HepG2 (cell line): ENCODE data around the gene RPA1. TPM values are rescaled to one million over a fixed set of nuclear protein-coding genes. Genes with fewer than 3 reads are reported as not detected.

Experiments used
- KAT2B ChIP-seq: fragments of 150-350 bp; IDR thresholded peaks from 2 replicates; pipeline ENCODE4 v1.6.1; 2014; ENCODE audit warnings: low read depth, low read length, borderline replicate concordance
- POLR2G ChIP-seq: fragments of 200-400 bp; formaldehyde crosslinking; IDR thresholded peaks from 2 replicates; pipeline ENCODE4 v1.6.1; 2018; ENCODE audit warnings: mild to moderate bottlenecking, low read depth, low read length, moderate library complexity
- TMF1 ChIP-seq: sonication (generic); formaldehyde crosslinking; IDR thresholded peaks from 2 replicates; pipeline ENCODE4 v1.8.1; 2022; ENCODE audit warnings: low read depth, missing genetic modification reagents
- ZBTB2 ChIP-seq: sonication (generic); formaldehyde crosslinking; IDR thresholded peaks from 2 replicates; pipeline ENCODE4 v1.8.0; 2022; ENCODE audit warnings: low read depth, missing genetic modification reagents
- ZNF670 ChIP-seq: sonication (generic); formaldehyde crosslinking; IDR thresholded peaks from 2 replicates; pipeline ENCODE4 v1.8.0; 2022; ENCODE audit warnings: mild to moderate bottlenecking, missing genetic modification reagents, borderline replicate concordance
- ZNF713 ChIP-seq: sonication (generic); formaldehyde crosslinking; IDR thresholded peaks from 2 replicates; pipeline ENCODE4 v1.4.0; 2020; ENCODE audit warnings: mild to moderate bottlenecking, missing genetic modification reagents
- polyA plus RNA-seq, 8 experiments: library from polyadenylated mRNA; depleted of rRNA in 3 of 8; stranded (reverse) in 7 of 8; unstranded in 1 of 8; fragments of >200 nt; fragmentation: Illumina TruSeq in 4 of 8; extraction: Trizol in 4 of 8; gene quantifications; 2 replicates each; pipeline versions ENCODE4 v1.2.1 to v1.2.3, GENCODE V29; 2011 to 2016; ENCODE audit warnings: low read depth in 4 of 8, missing spikeins in 1 of 8, mixed read lengths in 1 of 8; ENCODE audit not compliant: insufficient read depth in 1 of 8
- total RNA-seq, 5 experiments: library from RNA; depleted of rRNA; stranded (reverse); fragments of >200 nt; fragmentation: Illumina TruSeq; extraction: Trizol; gene quantifications; 2 replicates each; pipeline ENCODE4 v1.2.3, GENCODE V29; 2016; ENCODE audit warnings: low read depth in 1 of 5
- TF ChIP-seq, protein P1 (sequence below): sonication (generic); formaldehyde crosslinking; IDR thresholded peaks from 2 replicates; pipeline ENCODE4 v1.5.0; 2020; ENCODE audit warnings: missing genetic modification reagents
- TF ChIP-seq, protein P2 (sequence below), 2 experiments: sonication (generic) in 1 of 2; formaldehyde crosslinking in 1 of 2; IDR thresholded peaks; 2 replicates each; pipeline versions ENCODE4 v1.4.0 to v1.6.1; 2018 to 2020; ENCODE audit warnings: missing genetic modification reagents in 2 of 2, borderline replicate concordance in 1 of 2, low read depth in 1 of 2, mild to moderate bottlenecking in 1 of 2, missing biosample characterization in 1 of 2
- TF ChIP-seq, protein P3 (sequence below): sonication (generic); formaldehyde crosslinking; conservative IDR thresholded peaks from 2 replicates; pipeline ENCODE4 v1.4.0; 2020; ENCODE audit warnings: mild to moderate bottlenecking, missing genetic modification reagents, moderate library complexity
- TF ChIP-seq, protein P4 (sequence below): sonication (generic); formaldehyde crosslinking; IDR thresholded peaks from 2 replicates; pipeline ENCODE4 v1.8.1; 2023; ENCODE audit warnings: mild to moderate bottlenecking, missing genetic modification reagents
- TF ChIP-seq, protein P5 (sequence below), 2 experiments: sonication (generic) in 1 of 2; formaldehyde crosslinking in 1 of 2; IDR thresholded peaks; 2 replicates each; pipeline versions ENCODE4 v1.4.0 to v1.6.1; 2016 to 2020; ENCODE audit warnings: borderline replicate concordance in 1 of 2, low read depth in 1 of 2, mild to moderate bottlenecking in 1 of 2, missing genetic modification reagents in 1 of 2

RPA1 gene
- total and polyA plus RNA-seq, 2 of the 13 experiments (the other 11 are each of a cell fraction or from before 2014, with no cell fraction given): 13.9 to 37.6 TPM

DNA sequence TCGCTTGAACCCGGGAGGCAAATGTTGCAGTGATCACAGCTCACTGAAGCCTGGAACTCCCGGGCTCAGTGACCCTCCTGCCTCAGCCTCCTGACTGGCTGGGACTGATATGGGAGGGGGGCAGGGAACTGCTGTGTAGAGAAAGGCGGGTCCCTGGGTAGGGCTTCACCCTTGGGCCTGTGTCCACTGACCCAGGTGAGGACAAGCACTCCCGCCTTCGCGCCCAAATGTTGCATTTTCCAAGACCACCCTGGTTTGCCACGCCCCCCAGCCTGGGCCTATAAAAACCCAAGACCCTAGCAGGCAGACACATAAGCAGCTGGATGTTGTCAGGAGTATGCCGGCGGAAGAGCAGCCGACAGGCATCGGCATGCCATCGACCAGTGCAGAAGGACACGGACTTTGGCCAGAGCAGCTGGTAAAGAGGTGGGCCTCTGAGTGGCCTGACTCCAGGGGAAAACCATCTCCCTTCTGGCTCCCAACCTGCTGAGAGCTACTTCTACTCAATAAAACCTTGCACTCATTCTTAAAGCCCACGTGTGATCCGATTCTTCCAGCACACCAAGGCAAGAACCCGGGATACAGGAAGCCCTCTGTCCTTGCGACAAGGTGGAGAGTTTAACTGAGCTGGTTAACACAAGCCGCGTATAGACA, 19.2 kb upstream of the RPA1 start (continued):
- TF ChIP-seq ZNF713 (CRISPR knock-in tag) (0 out of 2 replicates have a peak, but pooled peaks have one; percentile 39), KAT2B (peak; percentile 16; the same call in 1 of the 2 replicates), ZNF670 (CRISPR knock-in tag) (peak; percentile 85), ZBTB2 (no peak), POLR2G (peak; percentile 66), TMF1 (CRISPR knock-in tag) (no peak)
- TF ChIP-seq, protein P1, sequence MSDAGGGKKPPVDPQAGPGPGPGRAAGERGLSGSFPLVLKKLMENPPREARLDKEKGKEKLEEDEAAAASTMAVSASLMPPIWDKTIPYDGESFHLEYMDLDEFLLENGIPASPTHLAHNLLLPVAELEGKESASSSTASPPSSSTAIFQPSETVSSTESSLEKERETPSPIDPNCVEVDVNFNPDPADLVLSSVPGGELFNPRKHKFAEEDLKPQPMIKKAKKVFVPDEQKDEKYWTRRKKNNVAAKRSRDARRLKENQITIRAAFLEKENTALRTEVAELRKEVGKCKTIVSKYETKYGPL (CRISPR knock-in tag): no peak
- TF ChIP-seq, protein P2, sequence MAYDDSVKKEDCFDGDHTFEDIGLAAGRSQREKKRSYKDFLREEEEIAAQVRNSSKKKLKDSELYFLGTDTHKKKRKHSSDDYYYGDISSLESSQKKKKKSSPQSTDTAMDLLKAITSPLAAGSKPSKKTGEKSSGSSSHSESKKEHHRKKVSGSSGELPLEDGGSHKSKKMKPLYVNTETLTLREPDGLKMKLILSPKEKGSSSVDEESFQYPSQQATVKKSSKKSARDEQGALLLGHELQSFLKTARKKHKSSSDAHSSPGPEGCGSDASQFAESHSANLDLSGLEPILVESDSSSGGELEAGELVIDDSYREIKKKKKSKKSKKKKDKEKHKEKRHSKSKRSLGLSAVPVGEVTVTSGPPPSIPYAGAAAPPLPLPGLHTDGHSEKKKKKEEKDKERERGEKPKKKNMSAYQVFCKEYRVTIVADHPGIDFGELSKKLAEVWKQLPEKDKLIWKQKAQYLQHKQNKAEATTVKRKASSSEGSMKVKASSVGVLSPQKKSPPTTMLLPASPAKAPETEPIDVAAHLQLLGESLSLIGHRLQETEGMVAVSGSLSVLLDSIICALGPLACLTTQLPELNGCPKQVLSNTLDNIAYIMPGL (CRISPR knock-in tag; IDR thresholded peaks at IDR 0.05; ENCODE audit: borderline replicate concordance in 1 of 2, low read depth in 1 of 2): peak; percentile 58 to 59; a peak in 3 of 4 replicates
- TF ChIP-seq, protein P3, sequence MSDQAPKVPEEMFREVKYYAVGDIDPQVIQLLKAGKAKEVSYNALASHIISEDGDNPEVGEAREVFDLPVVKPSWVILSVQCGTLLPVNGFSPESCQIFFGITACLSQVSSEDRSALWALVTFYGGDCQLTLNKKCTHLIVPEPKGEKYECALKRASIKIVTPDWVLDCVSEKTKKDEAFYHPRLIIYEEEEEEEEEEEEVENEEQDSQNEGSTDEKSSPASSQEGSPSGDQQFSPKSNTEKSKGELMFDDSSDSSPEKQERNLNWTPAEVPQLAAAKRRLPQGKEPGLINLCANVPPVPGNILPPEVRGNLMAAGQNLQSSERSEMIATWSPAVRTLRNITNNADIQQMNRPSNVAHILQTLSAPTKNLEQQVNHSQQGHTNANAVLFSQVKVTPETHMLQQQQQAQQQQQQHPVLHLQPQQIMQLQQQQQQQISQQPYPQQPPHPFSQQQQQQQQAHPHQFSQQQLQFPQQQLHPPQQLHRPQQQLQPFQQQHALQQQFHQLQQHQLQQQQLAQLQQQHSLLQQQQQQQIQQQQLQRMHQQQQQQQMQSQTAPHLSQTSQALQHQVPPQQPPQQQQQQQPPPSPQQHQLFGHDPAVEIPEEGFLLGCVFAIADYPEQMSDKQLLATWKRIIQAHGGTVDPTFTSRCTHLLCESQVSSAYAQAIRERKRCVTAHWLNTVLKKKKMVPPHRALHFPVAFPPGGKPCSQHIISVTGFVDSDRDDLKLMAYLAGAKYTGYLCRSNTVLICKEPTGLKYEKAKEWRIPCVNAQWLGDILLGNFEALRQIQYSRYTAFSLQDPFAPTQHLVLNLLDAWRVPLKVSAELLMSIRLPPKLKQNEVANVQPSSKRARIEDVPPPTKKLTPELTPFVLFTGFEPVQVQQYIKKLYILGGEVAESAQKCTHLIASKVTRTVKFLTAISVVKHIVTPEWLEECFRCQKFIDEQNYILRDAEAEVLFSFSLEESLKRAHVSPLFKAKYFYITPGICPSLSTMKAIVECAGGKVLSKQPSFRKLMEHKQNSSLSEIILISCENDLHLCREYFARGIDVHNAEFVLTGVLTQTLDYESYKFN (CRISPR knock-in tag): peak; percentile 99
- TF ChIP-seq, protein P4, sequence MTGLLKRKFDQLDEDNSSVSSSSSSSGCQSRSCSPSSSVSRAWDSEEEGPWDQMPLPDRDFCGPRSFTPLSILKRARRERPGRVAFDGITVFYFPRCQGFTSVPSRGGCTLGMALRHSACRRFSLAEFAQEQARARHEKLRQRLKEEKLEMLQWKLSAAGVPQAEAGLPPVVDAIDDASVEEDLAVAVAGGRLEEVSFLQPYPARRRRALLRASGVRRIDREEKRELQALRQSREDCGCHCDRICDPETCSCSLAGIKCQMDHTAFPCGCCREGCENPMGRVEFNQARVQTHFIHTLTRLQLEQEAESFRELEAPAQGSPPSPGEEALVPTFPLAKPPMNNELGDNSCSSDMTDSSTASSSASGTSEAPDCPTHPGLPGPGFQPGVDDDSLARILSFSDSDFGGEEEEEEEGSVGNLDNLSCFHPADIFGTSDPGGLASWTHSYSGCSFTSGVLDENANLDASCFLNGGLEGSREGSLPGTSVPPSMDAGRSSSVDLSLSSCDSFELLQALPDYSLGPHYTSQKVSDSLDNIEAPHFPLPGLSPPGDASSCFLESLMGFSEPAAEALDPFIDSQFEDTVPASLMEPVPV: 0 out of 2 replicates have a peak, but pooled peaks have one; percentile 54
- TF ChIP-seq, protein P5, sequence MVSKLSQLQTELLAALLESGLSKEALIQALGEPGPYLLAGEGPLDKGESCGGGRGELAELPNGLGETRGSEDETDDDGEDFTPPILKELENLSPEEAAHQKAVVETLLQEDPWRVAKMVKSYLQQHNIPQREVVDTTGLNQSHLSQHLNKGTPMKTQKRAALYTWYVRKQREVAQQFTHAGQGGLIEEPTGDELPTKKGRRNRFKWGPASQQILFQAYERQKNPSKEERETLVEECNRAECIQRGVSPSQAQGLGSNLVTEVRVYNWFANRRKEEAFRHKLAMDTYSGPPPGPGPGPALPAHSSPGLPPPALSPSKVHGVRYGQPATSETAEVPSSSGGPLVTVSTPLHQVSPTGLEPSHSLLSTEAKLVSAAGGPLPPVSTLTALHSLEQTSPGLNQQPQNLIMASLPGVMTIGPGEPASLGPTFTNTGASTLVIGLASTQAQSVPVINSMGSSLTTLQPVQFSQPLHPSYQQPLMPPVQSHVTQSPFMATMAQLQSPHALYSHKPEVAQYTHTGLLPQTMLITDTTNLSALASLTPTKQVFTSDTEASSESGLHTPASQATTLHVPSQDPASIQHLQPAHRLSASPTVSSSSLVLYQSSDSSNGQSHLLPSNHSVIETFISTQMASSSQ (IDR thresholded peaks at IDR 0.05; ENCODE audit: low read depth): no peak
- TF ChIP-seq, protein P5 (CRISPR knock-in tag; IDR thresholded peaks at IDR 0.05; ENCODE audit: borderline replicate concordance): peak; percentile 51
